GM23338 (cell line): ENCODE results near the gene PIGU. TPM values are rescaled to one million over a fixed set of nuclear protein-coding genes. Genes with fewer than 3 reads are reported as not detected.

Experiments
- ATAC-seq: fragments of 200-7000 bp; cut with Tn5 transposase; 3 replicates; pipeline ENCODE4 v1.9.1; 2020
- DNase-seq: peaks from one replicate; pipeline ENCODE4 v3.0.0-alpha.2; 2015; ENCODE audit warnings: low spot score
- H2AFZ ChIP-seq: fragments of 200-600 bp; sonication (generic); 2 replicates; pipeline ENCODE4 v1.8.0; 2016; ENCODE audit warnings: antibody characterized with exemption, mild to moderate bottlenecking, moderate library complexity
- H3F3A ChIP-seq: fragments of 200-600 bp; sonication (generic); replicated peaks from 2 replicates; pipeline ENCODE4 v1.8.0; 2017; ENCODE audit warnings: antibody characterized with exemption, mixed run types, low read depth
- H3K27ac ChIP-seq: fragments of 200-600 bp; sonication (generic); 2 replicates; pipeline ENCODE4 v1.6.1; 2016; ENCODE audit warnings: low read depth
- H3K27me3 ChIP-seq: fragments of 200-600 bp; sonication (generic); 2 replicates; pipeline ENCODE4 v1.8.0; 2016; ENCODE audit warnings: mild to moderate bottlenecking, mixed run types, moderate library complexity; ENCODE audit not compliant: insufficient read depth
- H3K36me3 ChIP-seq: fragments of 200-600 bp; sonication (generic); 2 replicates; pipeline ENCODE4 v1.8.0; 2016; ENCODE audit warnings: mild to moderate bottlenecking; ENCODE audit not compliant: insufficient read depth
- H3K4me1 ChIP-seq: fragments of 200-600 bp; sonication (generic); 2 replicates; pipeline ENCODE4 v1.8.0; 2016; ENCODE audit warnings: mild to moderate bottlenecking, moderate library complexity; ENCODE audit not compliant: insufficient read depth
- H3K4me2 ChIP-seq: fragments of 200-600 bp; sonication (generic); 2 replicates; pipeline ENCODE4 v1.7.1; 2017; ENCODE audit warnings: mixed run types
- H3K4me3 ChIP-seq: fragments of 200-600 bp; sonication (generic); 2 replicates; pipeline ENCODE4 v1.6.1; 2016; ENCODE audit warnings: mixed run types
- H3K79me2 ChIP-seq: fragments of 200-600 bp; sonication (generic); replicated peaks from 2 replicates; pipeline ENCODE4 v1.8.0; 2017; ENCODE audit warnings: mild to moderate bottlenecking; ENCODE audit not compliant: insufficient read depth
- H3K9me2 ChIP-seq: fragments of 200-600 bp; sonication (generic); 2 replicates; pipeline ENCODE4 v1.8.0; 2017; ENCODE audit not compliant: insufficient read depth
- H4K20me1 ChIP-seq: fragments of 200-600 bp; sonication (generic); replicated peaks from 2 replicates; pipeline ENCODE4 v1.8.0; 2017; ENCODE audit warnings: mild to moderate bottlenecking; ENCODE audit not compliant: insufficient read depth
- H3K27ac Mint-ChIP-seq: 2 replicates; pipeline ENCODE4 v1.8.0; 2020; ENCODE audit warnings: inconsistent platforms, mild to moderate bottlenecking, moderate library complexity, mixed read lengths
- H3K27me3 Mint-ChIP-seq: 3 replicates; pipeline ENCODE4 v1.8.0; 2022; ENCODE audit warnings: low read depth, mild to moderate bottlenecking, moderate library complexity, mixed read lengths, inconsistent platforms; ENCODE audit not compliant: insufficient read depth, poor library complexity
- H3K36me3 Mint-ChIP-seq: 3 replicates; pipeline ENCODE4 v1.8.0; 2021; ENCODE audit warnings: low read depth, mild to moderate bottlenecking, inconsistent platforms, moderate library complexity, mixed read lengths
- H3K4me1 Mint-ChIP-seq: 3 replicates; pipeline ENCODE4 v1.8.0; 2020; ENCODE audit warnings: mild to moderate bottlenecking, inconsistent platforms, mixed read lengths
- H3K4me3 Mint-ChIP-seq: 3 replicates; pipeline ENCODE4 v1.8.0; 2021; ENCODE audit warnings: moderate library complexity, mild to moderate bottlenecking, inconsistent platforms, mixed read lengths
- H3K9me3 Mint-ChIP-seq: 3 replicates; pipeline ENCODE4 v1.8.0; 2020; ENCODE audit warnings: moderate library complexity, mild to moderate bottlenecking, inconsistent platforms, mixed read lengths
- CREB1 ChIP-seq: fragments of 250-450 bp; sonication (Bioruptor Pico); IDR thresholded peaks from 2 replicates; pipeline ENCODE4 v1.5.0; 2020; ENCODE audit warnings: low read depth, mild to moderate bottlenecking, moderate library complexity
- CTCF ChIP-seq, 2 experiments: fragments of 200-600 bp in 1 of 2; sonication (generic) in 1 of 2; conservative IDR thresholded peaks; 2 replicates each; pipeline versions ENCODE4 v1.5.1 to v1.6.1; 2016 to 2017; ENCODE audit warnings: antibody characterized with exemption in 2 of 2, low read depth in 2 of 2, mild to moderate bottlenecking in 2 of 2, moderate library complexity in 1 of 2
- ETS1 ChIP-seq: IDR thresholded peaks from 2 replicates; pipeline ENCODE4 v1.6.1; 2016; ENCODE audit warnings: antibody characterized with exemption
- EZH2 ChIP-seq: fragments of 200-600 bp; sonication (generic); IDR thresholded peaks from one replicate; pipeline ENCODE4 v1.8.0; 2017; ENCODE audit warnings: antibody characterized with exemption, mild to moderate bottlenecking, low read depth; ENCODE audit not compliant: unreplicated experiment
- EZH2phosphoT487 ChIP-seq: fragments of 200-600 bp; sonication (generic); IDR thresholded peaks from one replicate; pipeline ENCODE4 v1.8.1; 2018; ENCODE audit warnings: antibody characterized with exemption; ENCODE audit not compliant: unreplicated experiment
- JUNB ChIP-seq: IDR thresholded peaks from one replicate; pipeline ENCODE4 v1.6.1; 2016; ENCODE audit warnings: antibody characterized with exemption; ENCODE audit not compliant: unreplicated experiment
- NANOG ChIP-seq: IDR thresholded peaks from 2 replicates; pipeline ENCODE4 v1.6.1; 2016; ENCODE audit warnings: antibody characterized with exemption, borderline replicate concordance
- POLR2AphosphoS5 ChIP-seq: IDR thresholded peaks from 2 replicates; pipeline ENCODE4 v1.6.1; 2016; ENCODE audit warnings: antibody characterized with exemption, low read depth
- REST ChIP-seq: IDR thresholded peaks from one replicate; pipeline ENCODE4 v1.6.1; 2018; ENCODE audit warnings: antibody characterized with exemption; ENCODE audit not compliant: unreplicated experiment
- STAT1 ChIP-seq: IDR thresholded peaks from one replicate; pipeline ENCODE4 v1.6.1; 2016; ENCODE audit warnings: antibody characterized with exemption; ENCODE audit not compliant: unreplicated experiment
- ZNF114 ChIP-seq: fragments of 250-450 bp; sonication (Bioruptor Pico); IDR thresholded peaks from 2 replicates; pipeline ENCODE4 v1.5.0; 2020; ENCODE audit warnings: mild to moderate bottlenecking, moderate library complexity
- ZNF331 ChIP-seq: fragments of 250-450 bp; sonication (Bioruptor Pico); IDR thresholded peaks from 2 replicates; pipeline ENCODE4 v1.5.0; 2020; ENCODE audit warnings: low read depth, mild to moderate bottlenecking, moderate library complexity
- ZNF462 ChIP-seq: fragments of 250-450 bp; sonication (Bioruptor Pico); IDR thresholded peaks from 2 replicates; pipeline ENCODE4 v1.5.0; 2020; ENCODE audit warnings: mild to moderate bottlenecking, moderate library complexity
- polyA plus RNA-seq: library from polyadenylated mRNA; unstranded; fragments of >200 nt; fragmentation: Nextera tagmentation; extraction: Ambion mirVana; gene quantifications from 2 replicates; pipeline ENCODE4 v1.2.1, GENCODE V29; 2016
- total RNA-seq: library from RNA; depleted of rRNA; stranded (reverse); fragments of >200 nt; shearing (Covaris generic); gene quantifications from 2 replicates; pipeline ENCODE4 v1.2.3, GENCODE V29; 2014

The PIGU gene
- total and polyA plus RNA-seq, 2 experiments from 2014 or later = 24.3 to 28.9 TPM

GRCh38 chr20:34532756-34533155 is 144.1 kb downstream of the PIGU start:
- Histone ChIP-seq H3K4me1 (no peaks in the 10 kb centered on the region), H2AFZ (no peak overlapping the region), H3K4me3 (no peak overlapping the region), H3K9me2 (no peaks in the 10 kb centered on the region), H3K27me3 (no peaks in the 10 kb centered on the region), H3K36me3 (no peaks in the 10 kb centered on the region), H3K27ac (no peak overlapping the region), H3F3A (0 out of 2 replicates have a peak, but pooled peaks cover 4% of the 10 kb centered on the region), H3K79me2 (no peaks in the 10 kb centered on the region), H3K4me2 (no peak overlapping the region), H4K20me1 (peaks cover 1% of the 10 kb centered on the region)
- H3K4me1 Mint-ChIP-seq = no peaks in the 10 kb centered on the region
- H3K36me3 Mint-ChIP-seq = peaks cover 62% of the 10 kb centered on the region
- H3K4me3 Mint-ChIP-seq = no peak overlapping the region
- H3K27me3 Mint-ChIP-seq = peaks cover 3% of the 10 kb centered on the region
- DNase-seq = no peak
- ATAC-seq = no peak
- H3K27ac Mint-ChIP-seq = no peak overlapping the region
- no peaks in the 10 kb centered on the region for H3K9me3 Mint-ChIP-seq
- TF ChIP-seq ETS1 (no peak), EZH2 (no peak), CTCF (conservative IDR thresholded peaks at IDR 0.05; ENCODE audit: low read depth in 2 of 2) (no peak), EZH2phosphoT487 (no peak), CREB1 (CRISPR knock-in tag) (no peak), ZNF462 (CRISPR knock-in tag) (no peak), ZNF114 (CRISPR knock-in tag) (no peak), STAT1 (no peak), JUNB (no peak), REST (no peak), POLR2AphosphoS5 (no peak), NANOG (no peak), ZNF331 (CRISPR knock-in tag) (no peak)
